Activated CD4-positive, CD25-positive, alpha-beta regulatory T cell treated with anti-CD3 and anti-CD28 coated beads, Interleukin-2, amount 50 U/mL, for 24 hours (primary cell): ENCODE data around the gene CD63.
A peak's percentile ranks its signal among the peaks of the same experiment; 100 is the strongest.
"Not testable (repeated sequence)": the region's sequence is repeated elsewhere in the genome, so short reads cannot be mapped to it uniquely, and the experiment has no call there.

Experiments
- ATAC-seq, 2 donors: fragments of 150-1000 bp; cut with Tn5 transposase; one replicate each; pipeline ENCODE4 v1.10.0; 2021; ENCODE audit warnings: mild to moderate bottlenecking in 1 of 2, moderate library complexity in 1 of 2

Gene CD63

GRCh38 chr12:55728939-55729818 is at the start of gene CD63:
Gene CD63 (minus strand): TSS chr12:55729009. CDS start chr12:55728341, 668 bp downstream.
- peak; percentile 74 to 75 for ATAC-seq

DNA sequence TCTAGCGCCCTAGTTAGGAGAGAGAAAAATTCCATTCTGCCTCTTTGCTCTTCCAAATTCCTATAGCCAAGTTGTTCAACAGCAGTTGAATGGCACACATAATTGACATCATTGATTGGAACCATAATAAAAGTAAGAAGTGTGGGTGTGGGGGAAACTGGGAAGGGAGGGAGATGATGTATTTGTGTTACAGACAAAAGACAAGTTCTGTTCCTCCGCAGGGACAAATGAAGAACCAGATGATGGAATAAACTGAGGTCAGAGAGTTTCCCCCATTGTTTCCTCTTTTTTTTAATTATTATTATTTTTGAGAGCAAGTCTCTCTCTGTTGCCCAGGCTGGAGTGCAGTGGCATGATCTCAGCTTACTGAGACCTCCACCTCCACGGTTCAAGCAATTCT is 49.0 kb upstream of the CD63 start:
- no peak for ATAC-seq

GRCh38 chr12:55771736-55772135 is 42.9 kb upstream of the CD63 start:
- no peak for ATAC-seq

GRCh38 chr12:55767156-55767555 is 38.3 kb upstream of the CD63 start:
- ATAC-seq: no peak

GRCh38 chr12:55765736-55766290 is 37.0 kb upstream of the CD63 start:
- ATAC-seq: no peak

- no peak for ATAC-seq
These were observed 33.8 kb upstream of the CD63 start for GRCh38 chr12:55762646-55763045.

DNA sequence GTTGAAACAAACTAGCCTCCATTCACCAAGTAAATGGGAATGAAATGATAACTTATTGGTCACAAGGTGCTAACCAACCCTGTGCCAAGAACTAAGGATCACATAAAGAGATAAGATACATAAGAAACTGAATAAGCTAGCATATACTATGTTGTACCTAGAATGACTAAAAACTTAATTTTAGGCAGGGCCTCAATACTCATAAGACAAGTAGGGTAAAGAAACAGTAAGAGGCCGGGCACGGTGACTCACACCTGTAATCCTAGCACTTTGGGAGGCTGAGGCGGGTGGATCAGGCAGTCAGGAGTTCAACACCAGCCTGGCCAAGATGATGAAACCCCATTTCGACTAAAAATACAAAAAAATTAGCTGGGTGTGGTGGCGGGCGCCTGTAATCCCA is 31.9 kb upstream of the CD63 start:
- ATAC-seq: peak; percentile 95 to 98

DNA sequence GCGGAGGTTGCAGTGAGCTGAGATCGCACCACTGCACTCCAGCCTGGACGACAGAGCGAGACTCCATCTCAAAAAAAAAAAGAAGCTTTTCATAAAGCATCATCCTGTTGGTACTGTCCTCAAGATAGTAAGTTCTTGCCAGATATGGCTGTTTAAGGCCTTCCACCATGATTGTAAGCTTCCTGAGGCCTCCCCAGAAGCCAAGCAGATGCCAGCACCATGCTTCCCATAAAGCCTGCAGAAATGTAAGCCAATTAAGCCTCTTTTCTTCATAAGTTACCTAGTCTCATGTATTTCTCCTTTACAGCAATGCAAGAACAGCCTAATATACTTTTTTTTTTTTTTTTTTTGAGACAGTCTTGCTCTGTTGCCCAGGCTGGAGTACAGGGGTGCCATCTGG is 29.8 kb upstream of the CD63 start:
- not testable (repeated sequence) for ATAC-seq

DNA sequence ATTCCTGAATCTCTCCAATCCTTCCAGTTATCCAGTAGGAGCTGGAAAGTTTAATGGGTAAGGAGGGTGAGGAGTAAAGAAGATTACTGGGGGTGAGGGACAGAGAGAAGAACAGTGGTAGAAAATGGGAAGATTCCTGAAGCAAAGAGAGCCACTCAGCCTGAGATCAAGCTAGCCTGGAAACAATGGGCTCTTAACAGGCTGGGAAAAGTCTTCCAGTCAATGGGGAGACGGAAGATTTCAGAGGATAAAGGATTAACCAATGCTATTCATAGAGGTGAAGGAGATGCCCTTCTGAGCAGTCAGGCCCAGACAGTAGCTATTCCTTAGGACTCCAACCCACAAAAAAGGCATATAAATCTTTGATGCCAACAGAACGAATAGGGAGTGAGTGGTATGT is 28.9 kb upstream of the CD63 start:
- no peak for ATAC-seq

DNA sequence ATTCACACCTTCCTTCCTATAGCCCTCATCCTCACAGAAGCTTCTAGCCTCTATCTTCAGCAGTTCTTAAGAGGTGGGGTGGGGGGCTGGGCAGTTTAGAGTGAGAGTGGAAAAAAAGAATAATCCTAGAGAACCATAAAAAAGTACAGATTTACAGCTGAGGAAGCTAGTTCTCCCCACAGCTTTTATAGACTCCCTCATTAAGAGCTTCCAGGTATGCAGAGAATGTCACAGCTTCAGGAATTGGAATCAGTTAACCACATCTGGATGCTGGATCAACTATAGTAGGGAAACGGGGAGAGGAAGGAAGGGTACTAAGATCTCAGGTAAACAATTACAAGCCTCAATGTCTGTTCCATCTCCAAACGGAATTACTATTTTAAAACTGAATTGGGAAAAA is 26.4 kb upstream of the CD63 start:
- no peak for ATAC-seq

DNA sequence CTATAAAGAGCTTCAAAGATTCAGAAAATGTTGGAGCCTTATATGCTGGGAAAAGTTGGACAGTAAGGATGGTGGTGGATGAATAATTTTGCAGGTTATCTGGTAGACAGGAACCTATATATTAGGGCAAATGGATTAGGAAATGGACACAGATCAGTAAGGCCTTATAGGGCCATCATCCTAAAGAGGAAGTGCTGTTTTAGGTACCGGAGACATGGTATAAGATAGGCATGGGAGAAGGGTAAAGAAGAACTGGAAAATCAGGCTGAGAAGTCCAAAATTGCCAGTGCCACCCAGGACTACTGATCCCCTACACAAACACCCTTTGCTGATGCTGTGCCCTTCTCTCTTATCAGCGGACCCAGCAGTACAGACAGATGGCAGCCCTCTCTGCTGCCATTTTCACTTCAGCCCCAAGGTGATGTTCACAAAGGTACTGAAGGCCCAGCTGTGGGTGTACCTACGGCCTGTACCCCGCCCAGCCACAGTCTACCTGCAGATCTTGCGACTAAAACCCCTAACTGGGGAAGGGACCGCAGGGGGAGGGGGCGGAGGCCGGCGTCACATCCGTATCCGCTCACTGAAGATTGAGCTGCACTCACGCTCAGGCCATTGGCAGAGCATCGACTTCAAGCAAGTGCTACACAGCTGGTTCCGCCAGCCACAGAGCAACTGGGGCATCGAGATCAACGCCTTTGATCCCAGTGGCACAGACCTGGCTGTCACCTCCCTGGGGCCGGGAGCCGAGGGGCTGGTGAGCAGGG is 19.6 kb upstream of the CD63 start:
- no peak for ATAC-seq

- no peak for ATAC-seq
These were observed 18.1 kb upstream of the CD63 start for GRCh38 chr12:55746913-55747231.

GRCh38 chr12:55746174-55746912 is 17.5 kb upstream of the CD63 start:
- ATAC-seq: no peak

GRCh38 chr12:55745361-55746173 is 16.8 kb upstream of the CD63 start:
- no peak for ATAC-seq

- no peak for ATAC-seq
These were observed 15.7 kb upstream of the CD63 start for GRCh38 chr12:55744340-55745030.

DNA sequence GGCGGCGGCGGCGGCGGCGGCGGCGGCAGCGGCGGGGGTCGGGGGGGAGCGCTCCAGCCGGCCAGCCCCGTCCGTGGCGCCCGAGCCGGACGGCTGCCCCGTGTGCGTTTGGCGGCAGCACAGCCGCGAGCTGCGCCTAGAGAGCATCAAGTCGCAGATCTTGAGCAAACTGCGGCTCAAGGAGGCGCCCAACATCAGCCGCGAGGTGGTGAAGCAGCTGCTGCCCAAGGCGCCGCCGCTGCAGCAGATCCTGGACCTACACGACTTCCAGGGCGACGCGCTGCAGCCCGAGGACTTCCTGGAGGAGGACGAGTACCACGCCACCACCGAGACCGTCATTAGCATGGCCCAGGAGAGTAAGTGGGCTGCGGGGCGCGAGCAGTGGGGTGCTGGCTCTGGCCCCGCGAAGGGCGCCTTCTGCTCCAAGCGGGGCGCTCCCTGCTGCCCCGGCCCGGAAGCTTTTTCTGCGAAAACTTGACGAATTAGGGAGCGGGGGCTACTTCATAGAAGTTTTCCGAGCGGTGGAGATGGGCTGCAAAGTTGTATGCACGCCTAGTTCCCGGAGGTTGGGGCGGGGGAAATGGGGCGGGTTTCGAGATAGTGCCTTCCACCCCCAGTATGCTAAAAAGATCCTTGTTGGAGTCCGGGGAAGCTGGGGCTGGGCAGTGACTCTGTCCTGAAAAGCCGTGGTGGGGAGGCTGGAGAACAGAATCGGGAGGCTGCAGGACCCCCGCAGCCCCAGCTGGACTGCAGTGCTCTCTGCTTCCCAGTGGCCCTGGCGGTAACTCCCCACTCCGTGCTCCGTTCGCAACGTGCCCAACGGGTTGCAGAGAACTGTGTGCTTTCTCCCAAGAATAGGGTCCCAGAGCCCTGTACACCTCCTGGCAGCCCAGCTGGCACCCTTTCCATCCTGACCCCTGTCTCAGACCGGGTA is 14.9 kb upstream of the CD63 start:
- ATAC-seq: peak; percentile 40 to 49

- ATAC-seq: peak; percentile 69 to 74
These were observed 14.1 kb upstream of the CD63 start, which contains the start of gene GDF11 for GRCh38 chr12:55742719-55743405. Gene GDF11 (plus strand): TSS chr12:55743122. CDS start chr12:55743317, 195 bp downstream.

- ATAC-seq: no peak
These were observed 13.3 kb upstream of the CD63 start for GRCh38 chr12:55741931-55742680.

- ATAC-seq: no peak
These were observed 10.2 kb upstream of the CD63 start for GRCh38 chr12:55739025-55739378.
